Activated CD8-positive, alpha-beta memory T cell treated with anti-CD3 and anti-CD28 coated beads for 48 hours (primary cell): Measurements from ENCODE around the gene TUBGCP5.
"Not testable (repeated sequence)": the region's sequence is repeated elsewhere in the genome, so short reads cannot be mapped to it uniquely, and the experiment has no call there.

Experiments used
- DNase-seq, 3 experiments: peaks; one replicate each; pipeline ENCODE4 v3.0.0-alpha.2; 2020; ENCODE audit warnings: low read depth in 2 of 3, low spot score in 2 of 3

Gene TUBGCP5

DNA sequence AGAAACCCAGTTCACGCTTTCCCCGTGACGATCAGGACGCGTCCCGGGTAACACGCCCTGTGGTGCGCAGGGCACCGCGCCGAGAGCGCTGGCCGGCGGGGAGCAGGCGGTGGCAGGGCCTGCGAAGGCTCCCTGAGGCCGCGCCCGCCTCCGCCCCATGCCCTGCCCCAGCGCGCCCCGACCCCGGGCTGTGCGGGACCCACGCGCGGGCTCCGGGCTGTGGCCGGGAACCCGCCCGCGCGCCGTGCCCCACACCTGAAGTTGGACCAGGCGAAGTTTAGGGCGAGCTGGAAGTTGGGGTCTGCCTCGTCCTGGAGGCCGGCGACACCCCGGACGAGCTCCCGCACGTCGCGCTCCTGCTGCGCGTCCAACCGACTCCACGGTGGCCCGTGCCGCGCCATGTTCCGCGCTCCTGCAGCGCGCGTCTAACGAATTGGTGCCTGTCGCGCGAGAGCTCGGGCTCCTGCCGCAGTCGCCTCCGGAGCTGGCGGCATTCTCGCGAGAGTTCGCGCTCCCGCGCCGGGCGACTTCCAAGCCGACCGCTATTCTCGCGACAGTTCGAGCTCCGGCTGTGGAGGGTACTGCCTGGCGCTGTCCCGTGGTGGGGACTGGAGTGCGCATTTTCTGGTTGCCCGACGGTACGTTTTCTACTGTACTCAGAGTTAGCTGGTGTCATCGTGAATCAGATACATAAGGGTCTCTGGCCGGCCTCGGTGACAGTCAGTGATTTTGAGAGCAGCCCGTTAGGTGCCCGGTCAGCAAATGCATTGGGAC, at the start of gene TUBGCP5:
TUBGCP5 (minus strand) TSS at position 427 of the 774 bp plus-strand sequence; CDS start at position 401, 26 bp downstream.
- DNase-seq, result peak; percentile 94 to 96 (median 95)

DNA sequence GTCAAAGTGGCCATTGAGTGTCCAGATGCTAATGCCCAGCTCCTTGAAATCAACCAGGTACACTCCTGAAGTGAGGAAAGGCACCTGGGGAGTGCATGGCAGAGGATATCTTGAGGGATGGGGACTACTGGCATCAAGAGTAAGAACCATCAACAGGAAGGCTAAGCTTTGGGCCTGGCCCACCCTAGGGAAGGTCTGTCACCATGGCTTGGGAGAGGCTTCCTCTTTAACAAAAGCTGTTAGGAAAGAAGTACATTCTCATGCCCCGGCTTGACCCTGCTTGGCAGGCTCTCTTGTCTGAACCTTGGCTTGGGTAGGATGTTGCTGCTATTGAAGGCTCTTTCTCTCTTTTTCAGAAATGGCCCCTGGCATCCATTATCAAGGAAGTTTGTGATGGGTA, 43.7 kb upstream of the TUBGCP5 start:
- DNase-seq, result no peak

DNA sequence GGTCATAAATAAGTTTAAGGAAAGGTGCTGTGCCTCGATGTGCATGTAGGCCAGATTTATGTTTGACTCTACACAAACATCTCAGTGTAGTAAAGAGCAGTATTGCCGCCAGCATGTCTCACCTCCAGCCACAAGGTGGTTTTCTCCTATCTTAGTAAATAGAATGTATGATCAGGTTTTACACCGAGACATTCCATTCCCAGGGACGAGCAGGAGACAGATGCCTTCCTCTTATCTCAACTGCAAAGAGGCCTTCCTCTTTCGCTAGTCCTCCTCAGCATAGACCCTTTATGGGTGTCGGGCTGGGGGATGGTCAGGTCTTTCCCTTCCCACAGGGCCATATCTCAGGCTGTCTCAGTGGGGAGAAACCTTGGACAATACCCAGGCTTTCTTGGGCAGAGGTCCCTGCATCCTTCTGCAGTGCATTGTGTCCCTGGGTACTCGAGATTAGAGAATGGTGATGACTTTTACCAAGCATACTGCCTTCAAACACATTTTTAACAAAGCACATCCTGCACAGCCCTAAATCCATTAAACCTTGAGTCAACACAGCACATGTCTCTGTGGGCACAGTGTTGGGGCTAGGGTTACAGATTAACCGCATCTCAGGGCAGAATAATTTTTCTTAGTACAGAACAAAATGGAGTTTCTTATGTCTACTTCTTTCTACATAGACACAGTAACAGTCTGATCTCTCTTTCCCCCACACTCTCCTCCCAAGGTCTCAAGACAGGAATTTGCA, 42.8 kb upstream of the TUBGCP5 start:
- not testable (repeated sequence) for DNase-seq

DNA sequence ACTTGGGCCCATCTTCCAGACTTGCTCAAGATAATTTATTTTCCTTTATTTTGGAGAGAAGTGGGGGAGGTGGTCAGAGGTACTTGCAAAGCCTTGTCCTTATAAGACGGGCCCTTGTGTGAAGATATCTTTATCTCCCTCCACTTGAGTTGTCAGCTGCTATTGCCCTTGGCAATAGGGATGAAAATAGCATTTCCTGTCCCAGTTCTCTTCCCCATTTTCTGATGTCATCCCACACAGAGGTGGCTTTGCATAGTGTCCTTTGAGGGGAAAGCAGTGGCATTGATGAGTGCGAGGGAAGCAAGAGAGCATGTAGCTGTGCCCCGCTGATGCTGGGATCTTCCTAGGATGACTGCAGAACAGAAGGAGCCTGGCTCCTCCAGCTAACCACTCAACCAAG, 41.9 kb upstream of the TUBGCP5 start:
- no peak for DNase-seq

DNA sequence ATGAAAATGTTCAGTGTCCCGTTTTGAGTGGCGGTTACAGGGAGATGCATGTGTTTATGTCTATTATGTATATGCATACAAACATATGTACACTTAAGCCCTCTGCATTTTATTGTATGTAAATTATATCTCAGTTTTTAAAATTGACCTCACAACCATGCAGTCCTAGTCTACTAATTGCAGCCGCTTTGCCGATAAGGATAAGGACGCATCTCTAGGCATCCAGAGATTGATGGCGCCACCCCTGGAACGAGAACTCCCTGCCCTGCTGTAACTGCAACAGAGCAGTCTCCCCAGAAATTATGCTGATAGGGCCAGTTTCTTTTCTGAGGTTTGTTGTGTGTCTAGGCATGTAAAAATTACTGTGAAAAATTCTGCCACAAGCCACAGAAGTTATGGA, 40.4 kb upstream of the TUBGCP5 start:
- no peak for DNase-seq

DNA sequence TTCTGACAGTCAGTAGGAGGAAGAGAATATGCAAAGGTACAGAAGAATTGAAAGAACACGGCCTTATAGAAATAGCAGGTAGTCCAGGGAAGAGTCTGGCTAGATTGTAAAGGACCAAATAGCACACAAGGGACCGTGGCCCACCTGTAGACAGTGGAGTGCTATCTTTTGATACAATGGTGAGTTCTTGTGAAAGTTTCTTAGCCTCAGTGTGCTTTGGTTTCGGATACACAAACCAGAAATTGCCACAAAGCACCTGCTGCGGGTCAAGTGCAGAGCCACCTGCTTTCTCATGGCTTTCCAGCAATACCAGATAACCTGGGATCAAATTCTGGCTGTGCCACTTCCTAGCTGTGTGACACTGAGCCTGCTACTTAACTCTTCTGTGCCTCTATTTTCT, 36.6 kb upstream of the TUBGCP5 start:
- DNase-seq, result no peak

DNA sequence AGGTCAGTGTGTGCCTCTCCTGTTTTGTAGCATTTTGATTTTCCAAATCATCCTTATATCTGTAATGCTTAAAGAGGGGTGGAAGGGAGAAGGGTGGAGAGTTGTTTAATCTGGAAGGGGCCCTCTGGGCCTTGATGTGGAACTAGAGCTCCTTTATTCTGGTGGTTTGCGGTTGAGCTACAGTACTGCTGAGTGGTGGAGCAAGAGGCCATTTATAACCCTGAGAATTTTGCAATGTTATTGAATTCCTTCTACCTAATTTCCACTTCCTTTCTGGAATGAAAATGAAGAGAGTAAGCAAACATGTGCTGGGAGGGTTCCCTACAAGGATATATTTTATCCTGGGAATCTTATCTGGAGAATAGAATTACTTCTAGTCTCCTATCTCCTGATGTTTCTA, 35.3 kb upstream of the TUBGCP5 start:
- DNase-seq, result no peak

DNA sequence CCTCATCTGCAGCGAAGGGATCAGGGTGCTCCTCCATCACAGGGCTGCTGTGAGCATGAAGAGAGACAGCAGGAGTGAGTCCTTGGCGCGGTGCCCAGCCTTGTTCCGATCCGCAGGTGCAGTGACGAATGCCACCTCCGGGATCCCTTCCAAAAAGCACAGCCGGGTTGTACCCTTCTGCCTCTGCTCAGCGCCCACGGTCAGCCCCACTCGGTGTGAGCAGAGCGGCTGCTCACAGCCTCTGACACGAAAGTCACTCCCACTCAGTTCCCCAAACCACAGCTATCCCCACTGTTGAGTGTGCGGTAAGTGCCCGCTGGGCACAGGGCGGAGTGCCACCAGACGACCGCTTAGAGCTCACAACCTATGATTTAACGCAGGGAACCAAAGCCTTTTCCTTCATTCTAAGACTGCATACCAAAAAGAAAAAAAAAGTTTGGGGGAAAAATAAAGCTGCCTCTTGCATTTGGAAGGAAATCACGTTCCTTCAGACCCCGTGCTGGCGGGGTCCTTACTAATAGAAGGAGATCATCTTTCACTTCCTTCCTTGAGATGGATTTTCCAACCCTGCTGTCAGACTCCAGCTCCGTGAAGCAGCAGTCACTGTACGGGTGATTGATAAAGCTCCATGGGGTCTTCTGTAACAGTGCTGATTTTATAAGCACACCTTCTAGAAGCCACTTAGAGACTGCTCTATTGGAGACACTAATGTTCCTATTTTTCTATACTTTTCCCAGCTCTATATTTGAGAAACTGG, 34.7 kb upstream of the TUBGCP5 start:
- DNase-seq, result no peak

DNA sequence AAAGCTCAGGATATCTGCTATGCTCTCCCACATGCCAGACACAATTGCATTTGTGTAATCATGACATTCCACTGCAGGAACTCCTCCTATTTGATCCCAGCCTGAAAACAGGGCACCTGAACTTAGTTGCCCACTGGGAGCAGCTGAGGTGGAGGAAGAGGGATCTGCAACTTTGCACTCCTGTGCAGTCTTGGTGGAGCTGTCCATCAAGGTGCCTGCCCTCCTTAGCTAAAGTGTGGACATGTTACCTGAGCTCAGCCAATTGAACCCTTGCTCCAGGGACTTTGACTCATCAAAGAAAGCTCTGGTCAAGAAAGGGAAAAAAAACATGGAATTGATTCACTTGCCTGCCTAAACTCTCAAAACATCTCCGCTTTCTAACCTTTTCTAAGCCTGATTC, 33.3 kb upstream of the TUBGCP5 start:
- no peak for DNase-seq

DNA sequence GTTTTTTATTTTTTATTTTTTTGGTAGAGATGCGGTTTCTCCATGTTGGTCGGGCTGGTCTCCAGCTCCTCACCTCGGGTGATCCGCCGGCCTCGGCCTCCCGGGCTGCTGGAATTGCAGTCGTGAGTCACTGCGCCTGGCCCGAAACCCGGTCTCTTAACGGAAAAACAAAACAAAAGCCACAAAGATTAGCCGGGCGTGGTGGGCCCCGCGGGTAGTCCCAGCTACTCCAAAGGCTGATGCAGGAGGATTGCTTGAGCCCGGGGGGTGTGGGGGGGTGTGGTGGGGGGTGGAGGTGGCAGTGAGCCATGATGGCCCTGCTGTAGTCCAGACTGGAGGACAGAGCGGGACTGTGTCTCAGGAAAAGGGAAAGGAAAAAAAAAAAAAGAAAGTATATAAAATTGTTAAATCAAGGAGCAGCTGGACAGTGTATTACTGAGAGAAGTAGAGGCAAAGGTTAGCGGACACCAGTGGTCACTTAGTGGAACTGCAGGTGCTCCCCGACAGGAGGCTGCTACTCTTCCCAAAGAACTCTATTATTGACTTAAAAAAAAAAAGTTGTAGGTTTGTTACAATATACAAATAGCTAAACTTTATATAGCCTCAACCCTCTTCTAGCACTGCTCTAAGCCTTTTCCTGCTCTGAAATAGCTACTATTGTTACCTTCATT, 30.3 kb upstream of the TUBGCP5 start:
- DNase-seq, result no peak

DNA sequence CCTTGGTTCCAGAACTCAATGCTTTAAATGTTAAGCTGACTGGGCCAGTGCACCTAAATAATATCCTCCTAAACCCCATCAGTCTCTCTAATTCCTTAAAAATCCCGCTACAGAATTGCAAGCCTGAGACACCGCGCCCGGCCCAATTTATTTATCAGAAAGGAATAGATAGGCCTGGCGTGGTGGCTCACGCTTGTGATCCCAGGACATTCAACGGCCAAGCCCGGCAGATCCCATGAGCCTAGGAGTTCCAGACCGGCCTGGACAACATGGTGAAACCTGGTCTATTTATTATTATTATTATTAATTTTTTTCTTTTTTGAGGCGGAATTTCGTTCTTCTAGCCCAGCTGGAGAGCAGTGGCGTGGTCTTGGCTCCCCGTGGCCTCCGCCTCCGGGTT, 28.0 kb upstream of the TUBGCP5 start:
- no peak for DNase-seq

DNA sequence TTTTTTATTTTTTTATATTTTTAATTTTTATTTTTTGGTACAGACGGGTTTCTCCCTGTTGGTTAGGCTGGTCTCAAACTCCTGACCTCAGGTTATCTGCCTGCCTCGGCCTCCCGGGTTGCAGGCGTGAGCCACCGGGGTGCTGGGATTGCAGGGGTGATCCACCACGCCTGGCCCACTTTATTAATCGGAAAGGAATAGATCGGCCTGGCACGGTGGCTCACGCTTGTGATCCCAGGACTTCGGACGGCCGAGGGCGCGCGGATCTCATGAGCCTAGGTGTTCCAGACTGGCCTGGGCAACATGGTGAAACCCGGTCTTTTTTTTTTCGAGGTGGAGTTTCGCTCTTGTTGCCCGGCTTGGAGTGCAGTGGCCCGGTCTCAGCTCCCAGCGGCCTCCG, 26.5 kb upstream of the TUBGCP5 start:
- DNase-seq, result no peak

DNA sequence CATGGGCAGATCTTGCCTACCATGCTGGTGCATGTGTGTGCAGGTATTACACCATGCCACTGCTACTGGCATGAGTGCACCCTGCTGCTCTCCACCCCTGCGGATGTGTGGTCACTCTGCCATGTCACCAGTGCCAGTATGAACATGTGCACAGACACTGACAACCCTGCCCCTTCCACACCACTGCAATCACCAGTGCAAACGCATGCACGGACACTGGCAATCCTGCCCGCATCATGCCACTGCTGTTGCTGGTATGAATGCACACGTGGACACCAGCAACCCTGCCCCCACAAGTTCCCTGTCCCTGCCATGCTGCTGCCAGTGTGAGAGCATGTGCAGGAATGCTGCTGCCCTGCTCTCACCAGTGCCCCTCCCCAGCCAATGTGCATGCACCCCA, 24.8 kb upstream of the TUBGCP5 start:
- no peak for DNase-seq

DNA sequence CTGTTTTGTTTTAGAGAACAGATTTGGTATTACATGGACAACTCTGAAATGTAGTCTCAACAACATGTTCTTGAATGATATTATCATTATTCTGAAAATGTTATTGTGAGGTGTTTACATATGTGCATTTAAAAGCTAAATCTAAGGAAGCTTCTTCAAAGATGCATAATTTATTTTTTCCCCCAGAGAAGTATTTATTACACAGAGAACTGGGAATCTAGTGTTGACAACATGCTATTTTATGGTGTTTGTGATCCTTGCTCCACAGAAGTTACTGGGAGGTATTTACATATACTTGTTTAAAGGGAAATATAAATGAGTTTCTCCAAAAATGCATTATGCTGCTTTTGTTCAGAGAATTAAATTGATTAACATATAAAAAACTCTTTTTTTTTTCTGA, 18.3 kb upstream of the TUBGCP5 start:
- DNase-seq, result no peak

DNA sequence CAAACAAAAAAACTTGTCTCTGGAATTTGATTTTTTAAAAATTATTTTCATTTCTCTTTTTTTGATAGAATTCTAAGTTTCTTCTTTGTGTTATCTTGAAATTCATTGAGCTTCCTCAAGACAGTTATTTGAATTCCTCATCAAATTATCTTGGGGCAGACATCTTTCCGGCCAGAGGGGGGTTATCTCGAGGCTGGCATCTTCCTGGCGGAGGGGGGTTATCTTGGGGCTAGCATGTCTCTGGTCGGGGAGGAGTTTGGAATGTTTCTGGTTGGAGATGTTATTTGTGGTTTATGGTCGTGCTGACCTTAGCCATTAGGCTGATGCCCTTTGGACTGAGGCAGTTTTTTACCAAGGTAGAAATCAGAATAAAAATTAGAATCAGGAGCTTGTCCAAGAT, 15.9 kb upstream of the TUBGCP5 start:
- no peak for DNase-seq

DNA sequence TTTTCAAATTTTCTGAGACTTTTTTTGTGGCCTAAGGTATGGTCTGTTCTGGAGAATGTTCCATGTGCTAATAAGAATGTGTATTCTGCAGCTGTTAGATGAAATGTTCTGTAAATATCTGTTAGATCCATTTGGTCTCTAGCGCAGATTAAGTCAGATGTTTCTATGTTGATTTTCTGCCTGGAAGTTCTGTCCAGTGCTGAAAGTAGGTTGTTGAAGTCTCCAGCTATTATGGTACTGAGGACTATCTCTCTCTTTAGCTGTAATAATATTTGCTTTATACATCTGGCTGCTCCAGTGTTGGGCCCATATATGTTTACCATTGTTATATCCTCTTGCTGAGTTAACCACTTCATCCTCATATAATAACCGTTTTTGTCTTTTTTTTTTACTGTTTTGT, 13.2 kb upstream of the TUBGCP5 start:
- DNase-seq, result no peak

DNA sequence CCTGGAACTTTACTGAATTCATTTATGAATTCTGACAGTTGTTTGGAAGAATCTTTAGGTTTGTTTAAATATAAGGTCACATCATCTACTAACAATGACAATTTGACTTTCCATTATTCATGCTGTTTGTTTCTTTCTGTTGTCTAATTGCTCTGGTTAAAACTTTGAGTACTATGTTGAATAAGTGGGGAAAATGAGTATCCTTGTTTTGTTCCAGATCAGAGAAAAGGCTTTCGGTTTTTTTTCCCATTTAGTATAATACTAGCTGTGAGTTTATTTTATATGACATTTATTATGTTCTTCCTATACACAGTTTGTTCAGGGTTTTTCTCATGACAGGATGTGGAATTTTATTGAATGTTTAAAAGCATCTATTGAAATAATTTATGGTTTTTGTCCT, 11.3 kb upstream of the TUBGCP5 start:
- no peak for DNase-seq

DNA sequence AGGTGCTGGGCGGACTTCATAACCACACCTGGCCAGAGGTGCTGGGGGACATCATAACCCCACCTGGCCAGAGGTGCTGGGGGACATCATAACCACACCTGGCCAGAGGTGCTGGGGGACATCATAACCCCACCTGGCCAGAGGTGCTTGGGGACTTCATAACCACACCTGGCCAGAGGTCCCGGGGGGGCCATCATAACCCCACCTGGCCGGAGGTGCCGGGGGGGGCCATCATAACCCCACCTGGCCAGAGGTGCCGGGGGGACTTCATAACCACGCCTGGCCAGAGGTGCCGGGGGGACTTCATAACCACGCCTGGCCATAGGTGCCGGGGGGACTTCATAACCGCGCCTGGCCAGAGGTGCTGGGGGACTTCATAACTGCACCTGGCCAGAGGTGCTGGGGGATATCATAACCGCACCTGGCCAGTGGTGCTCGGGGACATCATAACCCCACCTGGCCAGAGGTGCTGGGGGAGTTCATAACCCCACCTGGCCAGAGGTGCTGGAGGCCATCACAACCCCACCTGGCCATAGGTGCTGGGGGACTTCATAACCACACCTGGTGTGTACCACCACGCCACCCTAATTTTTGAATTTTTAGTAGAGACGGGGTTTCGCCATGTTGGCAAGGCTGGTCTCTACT, 10.7 kb upstream of the TUBGCP5 start:
- DNase-seq, result no peak

DNA sequence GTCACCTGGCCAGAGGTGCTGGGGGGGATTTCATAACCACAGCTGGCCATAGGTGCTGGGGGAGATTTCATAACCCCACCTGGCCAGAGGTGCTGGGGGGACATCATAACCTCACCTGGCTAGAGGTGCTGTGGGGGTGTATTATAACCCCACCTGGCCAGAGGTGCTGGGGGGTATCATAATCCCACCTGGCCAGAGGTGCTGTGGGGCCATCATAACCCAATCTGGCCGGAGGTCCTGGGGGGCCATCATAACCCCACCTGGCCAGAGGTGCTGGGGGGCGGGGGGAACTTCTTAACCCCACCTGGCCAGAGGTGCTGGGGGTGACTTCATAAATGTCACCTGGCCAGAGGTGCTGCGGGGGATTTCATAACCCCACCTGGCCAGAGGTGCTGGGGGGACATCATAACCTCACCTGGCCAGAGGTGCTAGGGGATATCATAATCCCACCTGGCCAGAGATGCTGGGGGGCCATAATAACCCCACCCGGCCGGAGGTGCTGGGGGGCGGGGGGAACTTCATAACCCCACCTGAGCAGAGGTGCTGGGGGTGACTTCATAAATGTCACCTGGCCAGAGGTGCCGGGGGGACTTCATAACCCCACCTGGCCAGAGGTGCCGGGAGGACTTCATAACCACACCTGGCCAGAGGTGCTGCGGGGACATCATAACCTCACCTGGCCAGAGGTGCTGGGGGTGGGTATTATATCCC, 9.4 kb upstream of the TUBGCP5 start:
- DNase-seq, result not testable (repeated sequence)

DNA sequence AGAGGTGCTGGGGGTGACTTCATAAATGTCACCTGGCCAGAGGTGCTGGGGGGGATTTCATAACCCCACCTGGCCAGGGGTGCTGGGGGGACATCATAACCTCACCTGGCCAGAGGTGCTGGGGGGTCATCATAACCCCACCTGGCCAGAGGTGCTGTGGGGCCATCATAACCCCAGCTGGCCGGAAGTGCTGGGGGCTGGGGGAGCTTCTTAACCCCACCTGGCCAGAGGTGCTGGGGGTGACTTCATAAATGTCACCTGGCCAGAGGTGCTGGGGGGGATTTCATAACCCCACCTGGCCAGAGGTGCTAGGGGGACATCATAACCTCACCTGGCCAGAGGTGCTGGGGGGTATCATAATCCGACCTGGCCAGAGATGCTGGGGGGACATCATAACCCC, 4.6 kb upstream of the TUBGCP5 start:
- DNase-seq, result not testable (repeated sequence)
